SKM-1 (cell line): ENCODE data around the gene WDTC1.

Source experiments
- DNase-seq: peaks from one replicate; lab custom pipeline; 2025; ENCODE audit not compliant: unreplicated experiment; lab: John Stamatoyannopoulos, UW

Gene WDTC1

GRCh38 chr1:27351541-27352107 lies 117.2 kb downstream of the WDTC1 start:
- DNase-seq = no peak

- DNase-seq = no peak
Measured at GRCh38 chr1:27353166-27353565, 118.7 kb downstream of the WDTC1 start.

- no peak for DNase-seq
Measured at GRCh38 chr1:27353629-27354028, 119.2 kb downstream of the WDTC1 start.

- DNase-seq = no peak
Measured at GRCh38 chr1:27355683-27356082, 121.3 kb downstream of the WDTC1 start.

- DNase-seq = no peak
Measured at GRCh38 chr1:27356277-27356618, 121.8 kb downstream of the WDTC1 start.

- no peak for DNase-seq
Measured at GRCh38 chr1:27356619-27357280, 122.3 kb downstream of the WDTC1 start.

GRCh38 chr1:27357281-27358037 lies 123.0 kb downstream of the WDTC1 start:
- peak; percentile 45 for DNase-seq
